ENCODE results near the gene RANBP17. TPM values are rescaled to one million over a fixed set of nuclear protein-coding genes. Genes with fewer than 3 reads are reported as not detected.

RANBP17 gene
- total RNA-seq, 4 donors from 2014 or later, result 0.61 to 9.3 (median 1.9) TPM

DNA sequence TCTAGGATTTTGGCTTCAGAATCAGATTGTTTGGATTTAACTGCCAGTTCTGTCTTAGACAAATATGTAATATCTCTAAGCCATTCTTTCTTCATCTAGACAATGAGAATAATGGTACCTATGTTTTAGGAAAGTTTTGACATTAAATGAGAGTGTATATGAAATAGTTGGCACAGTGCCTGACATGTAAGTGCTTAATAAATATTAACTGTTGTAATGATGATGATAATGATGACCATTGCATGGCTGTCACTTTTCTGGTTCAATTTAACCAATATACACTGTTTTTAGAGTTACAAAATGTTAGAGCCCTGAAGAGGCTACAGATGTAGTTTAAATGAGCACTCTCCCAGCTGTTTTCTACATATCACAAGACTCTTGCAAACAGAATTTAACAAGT is 131.7 kb downstream of the RANBP17 start:
- intact Hi-C loops (cut with DNase I), result no loop called here
- TF ChIP-seq, protein P1, sequence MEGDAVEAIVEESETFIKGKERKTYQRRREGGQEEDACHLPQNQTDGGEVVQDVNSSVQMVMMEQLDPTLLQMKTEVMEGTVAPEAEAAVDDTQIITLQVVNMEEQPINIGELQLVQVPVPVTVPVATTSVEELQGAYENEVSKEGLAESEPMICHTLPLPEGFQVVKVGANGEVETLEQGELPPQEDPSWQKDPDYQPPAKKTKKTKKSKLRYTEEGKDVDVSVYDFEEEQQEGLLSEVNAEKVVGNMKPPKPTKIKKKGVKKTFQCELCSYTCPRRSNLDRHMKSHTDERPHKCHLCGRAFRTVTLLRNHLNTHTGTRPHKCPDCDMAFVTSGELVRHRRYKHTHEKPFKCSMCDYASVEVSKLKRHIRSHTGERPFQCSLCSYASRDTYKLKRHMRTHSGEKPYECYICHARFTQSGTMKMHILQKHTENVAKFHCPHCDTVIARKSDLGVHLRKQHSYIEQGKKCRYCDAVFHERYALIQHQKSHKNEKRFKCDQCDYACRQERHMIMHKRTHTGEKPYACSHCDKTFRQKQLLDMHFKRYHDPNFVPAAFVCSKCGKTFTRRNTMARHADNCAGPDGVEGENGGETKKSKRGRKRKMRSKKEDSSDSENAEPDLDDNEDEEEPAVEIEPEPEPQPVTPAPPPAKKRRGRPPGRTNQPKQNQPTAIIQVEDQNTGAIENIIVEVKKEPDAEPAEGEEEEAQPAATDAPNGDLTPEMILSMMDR (IDR thresholded peaks at IDR 0.05), result no peak
- TF ChIP-seq POLR2A (IDR thresholded peaks at IDR 0.05), result no peak
- no peaks in the 10 kb centered on the region for H3K27me3 ChIP-seq
- H3K27ac ChIP-seq, result no peak overlapping the region
- H3K4me1 ChIP-seq, result no peaks in the 10 kb centered on the region
- DNase-seq, result no peak
- no peak overlapping the region for H3K4me3 ChIP-seq
- no peaks in the 10 kb centered on the region for H3K36me3 ChIP-seq
- no peaks in the 10 kb centered on the region for H3K9me3 ChIP-seq

DNA sequence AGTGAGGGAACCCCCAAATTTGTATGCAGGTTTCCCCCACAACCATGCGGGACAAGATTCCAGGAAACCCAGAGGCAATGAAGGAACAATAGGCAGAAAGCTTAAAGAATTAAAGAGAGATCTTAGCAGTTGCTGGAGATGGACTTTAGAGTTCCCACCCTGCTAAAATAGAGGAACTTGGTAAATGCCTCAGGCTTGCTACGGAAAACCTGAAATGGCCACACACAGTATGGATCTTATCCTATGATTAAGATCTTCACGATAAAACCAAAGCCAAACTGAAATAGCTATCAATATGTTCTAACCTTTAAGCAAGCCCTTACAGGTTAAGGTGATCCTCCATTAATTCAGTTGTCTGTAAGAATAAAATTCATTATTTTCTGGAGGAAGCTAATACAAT is 148.3 kb downstream of the RANBP17 start:
- intact Hi-C loops (cut with DNase I), result no loop called here
- H3K4me3 ChIP-seq, result no peak overlapping the region
- H3K4me1 ChIP-seq, result no peaks in the 10 kb centered on the region
- H3K9me3 ChIP-seq, result no peaks in the 10 kb centered on the region
- H3K36me3 ChIP-seq, result no peaks in the 10 kb centered on the region
- no peak for DNase-seq
- no peaks in the 10 kb centered on the region for H3K27me3 ChIP-seq
- H3K27ac ChIP-seq, result no peak overlapping the region
- TF ChIP-seq, protein P1 (IDR thresholded peaks at IDR 0.05), result no peak
- TF ChIP-seq POLR2A (IDR thresholded peaks at IDR 0.05), result no peak
- 65% methylated on average over 3 of the region's 3 CpGs for WGBS, 2 donors

DNA sequence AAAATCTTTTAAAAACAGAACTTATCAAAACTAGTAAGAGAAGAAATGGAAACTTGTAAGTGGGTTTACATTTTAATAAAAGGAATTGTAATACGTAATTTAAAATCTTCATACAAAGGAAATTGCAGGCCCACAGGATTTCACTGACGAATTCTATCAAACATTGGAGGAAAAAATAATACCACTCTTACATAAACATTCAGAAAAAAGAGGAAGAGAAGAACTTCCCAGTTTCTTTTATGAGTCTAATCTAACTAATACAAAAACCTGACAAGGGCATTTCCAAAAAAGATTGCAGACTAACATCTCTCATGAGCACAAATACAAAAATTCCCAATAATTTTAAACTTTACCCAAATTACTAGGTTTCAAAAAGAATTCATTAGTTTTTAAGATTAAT is 149.0 kb downstream of the RANBP17 start:
- DNase-seq, result no peak
- WGBS, 2 donors, result 62 to 74% methylated on average over 2 of the region's 2 CpGs
- Histone ChIP-seq H3K27ac (no peak overlapping the region), H3K4me1 (no peaks in the 10 kb centered on the region), H3K4me3 (no peak overlapping the region), H3K36me3 (no peaks in the 10 kb centered on the region), H3K27me3 (no peaks in the 10 kb centered on the region), H3K9me3 (no peaks in the 10 kb centered on the region)
- intact Hi-C loops (cut with DNase I), result no loop called here
- TF ChIP-seq, protein P1 (IDR thresholded peaks at IDR 0.05), result no peak
- no peak for TF ChIP-seq POLR2A (IDR thresholded peaks at IDR 0.05)

DNA sequence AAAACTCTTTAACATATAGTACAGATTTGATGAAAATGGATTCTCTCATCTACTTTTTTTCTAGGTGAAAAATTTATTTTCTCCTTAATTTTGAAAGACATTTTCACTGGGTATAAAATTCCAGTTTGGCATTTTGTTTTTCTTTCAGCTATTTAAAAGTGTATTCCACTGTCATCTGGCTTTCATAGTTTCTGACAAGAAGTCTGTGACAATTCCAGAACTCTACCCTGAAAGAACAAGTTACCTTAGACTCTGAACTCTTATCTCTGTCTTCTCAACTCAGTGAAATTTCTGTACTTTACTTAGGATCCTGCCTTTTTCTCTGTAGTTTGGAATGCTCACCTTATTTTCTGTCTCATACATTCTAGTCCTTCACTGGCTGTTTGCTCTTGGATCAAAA is 161.7 kb downstream of the RANBP17 start:
- no peaks in the 10 kb centered on the region for H3K4me1 ChIP-seq

DNA sequence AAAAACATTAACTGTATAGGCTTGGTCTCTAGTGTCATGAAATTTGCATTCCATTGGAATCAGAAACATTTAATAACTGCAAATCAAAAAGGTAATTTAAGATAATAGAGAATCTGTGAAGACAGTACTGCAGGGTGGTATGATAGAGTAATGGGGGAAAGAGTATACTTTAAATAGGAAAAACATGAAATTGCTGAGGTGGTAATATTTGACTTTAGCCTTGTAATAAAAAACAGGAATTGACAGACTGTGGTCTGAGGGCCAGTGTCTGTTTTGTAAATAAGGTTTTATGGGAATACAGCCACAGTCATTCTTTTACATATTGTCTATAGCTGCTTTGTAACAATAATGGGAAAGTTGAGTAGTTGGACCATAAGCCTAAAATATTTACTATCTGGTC is 162.3 kb downstream of the RANBP17 start:
- intact Hi-C loops (cut with DNase I), result no loop called here
- H3K27ac ChIP-seq, result no peak overlapping the region
- no peaks in the 10 kb centered on the region for H3K36me3 ChIP-seq
- H3K4me1 ChIP-seq, result no peaks in the 10 kb centered on the region
- no peak for DNase-seq
- peaks cover 0 to 23% (median 0%) of the 10 kb centered on the region in 3 donors for H3K9me3 ChIP-seq
- H3K4me3 ChIP-seq, result no peak overlapping the region
- H3K27me3 ChIP-seq, result no peaks in the 10 kb centered on the region
- TF ChIP-seq, protein P1 (IDR thresholded peaks at IDR 0.05), result no peak
- no peak for TF ChIP-seq POLR2A (IDR thresholded peaks at IDR 0.05)

More for the DNA sequence above, 161.7 kb downstream of the RANBP17 start:
- peaks cover 0 to 23% (median 0%) of the 10 kb centered on the region in 3 donors for H3K9me3 ChIP-seq
- H3K27ac ChIP-seq, result no peak overlapping the region
- TF ChIP-seq, protein P1 (IDR thresholded peaks at IDR 0.05), result no peak
- TF ChIP-seq POLR2A (IDR thresholded peaks at IDR 0.05), result no peak
- H3K27me3 ChIP-seq, result no peaks in the 10 kb centered on the region
- intact Hi-C loops (cut with DNase I), result no loop called here
- no peak overlapping the region for H3K4me3 ChIP-seq
- H3K36me3 ChIP-seq, result no peaks in the 10 kb centered on the region
- no peak for DNase-seq
